DND-41 (cell line): ENCODE results near the gene AHSG.

Experiments used
- CTCF ChIP-seq: IDR thresholded peaks from 2 replicates; pipeline ENCODE4 v1.5.1; 2012; ENCODE audit warnings: borderline replicate concordance, low read length, moderate library complexity, mild to moderate bottlenecking; ENCODE audit not compliant: poor library complexity, severe bottlenecking; ENCODE audit errors: extremely low read depth
- EZH2 ChIP-seq: IDR thresholded peaks from 3 replicates; pipeline ENCODE4 v1.6.1; 2012; ENCODE audit warnings: borderline replicate concordance, low read depth, mild to moderate bottlenecking, moderate library complexity, low read length, inconsistent platforms; ENCODE audit not compliant: severe bottlenecking

DNA sequence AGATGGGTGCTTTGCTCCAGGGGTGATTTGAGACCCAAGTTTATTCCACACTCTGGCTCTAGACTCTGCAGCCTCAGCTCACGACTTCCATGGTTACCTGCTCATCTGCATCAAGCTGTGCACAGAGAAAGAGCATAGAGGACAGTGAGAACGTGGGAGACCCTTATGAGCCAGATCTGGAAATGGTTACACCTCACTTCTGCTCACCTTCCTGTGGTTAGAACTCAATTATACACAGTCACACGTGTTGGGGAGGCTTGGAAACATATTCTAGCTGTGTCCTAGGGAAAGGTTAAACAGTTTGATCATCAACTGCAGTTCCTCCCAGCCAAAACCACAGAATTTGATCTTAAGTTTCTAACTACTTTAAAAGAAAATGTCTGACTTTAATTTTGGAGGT lies 29.2 kb downstream of the AHSG start:
- TF ChIP-seq CTCF (no peak), EZH2 (no peak)
